GM18499 (cell line): ENCODE results near the gene POMT1.
"Not testable (repeated sequence)": the region's sequence is repeated elsewhere in the genome, so short reads cannot be mapped to it uniquely, and the experiment has no call there.

ENCODE experiments used
- ATAC-seq: cut with Tn5 transposase; IDR thresholded peaks from one replicate; pipeline ENCODE4 v1.9.1; 2021; ENCODE audit warnings: moderate number of reproducible peaks; ENCODE audit not compliant: insufficient read depth, unreplicated experiment

The POMT1 gene

DNA sequence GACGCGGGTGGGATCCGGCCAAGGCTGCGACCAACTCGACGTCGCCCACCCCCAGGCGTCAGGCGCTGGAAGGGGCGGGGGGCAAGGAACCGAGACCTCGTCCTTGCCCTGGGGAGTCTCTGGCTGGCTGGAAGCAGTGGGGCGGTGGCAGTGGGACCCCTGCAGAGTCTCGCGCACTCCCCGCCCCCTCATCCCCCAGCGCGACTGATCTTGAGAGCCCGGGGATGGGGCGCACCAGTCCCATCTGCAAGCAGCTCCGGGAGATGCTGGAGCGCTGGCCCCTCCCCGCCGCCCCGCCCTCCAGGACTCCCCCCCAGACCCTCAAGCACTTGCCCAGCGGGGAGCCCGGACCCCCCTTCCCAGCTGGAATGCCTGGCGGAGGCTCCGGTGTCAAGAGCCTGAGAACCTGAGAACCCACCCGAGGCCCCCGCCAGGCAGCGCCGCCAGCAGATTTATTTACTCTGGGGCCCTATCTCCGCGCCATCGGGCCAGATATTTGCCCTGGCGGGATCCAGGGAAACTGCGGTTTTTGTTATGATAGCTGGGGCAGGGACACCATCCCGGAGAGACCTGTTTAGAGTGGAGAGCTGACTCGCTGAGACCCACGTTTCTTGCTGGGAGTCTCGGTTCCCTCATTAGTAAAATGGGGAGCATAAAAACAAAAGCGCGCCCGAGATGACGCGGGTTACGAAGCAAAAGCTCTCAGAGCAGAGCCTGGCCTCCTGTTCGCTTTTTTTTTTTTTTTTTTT, 43.8 kb downstream of the POMT1 start:
- no peak for ATAC-seq

DNA sequence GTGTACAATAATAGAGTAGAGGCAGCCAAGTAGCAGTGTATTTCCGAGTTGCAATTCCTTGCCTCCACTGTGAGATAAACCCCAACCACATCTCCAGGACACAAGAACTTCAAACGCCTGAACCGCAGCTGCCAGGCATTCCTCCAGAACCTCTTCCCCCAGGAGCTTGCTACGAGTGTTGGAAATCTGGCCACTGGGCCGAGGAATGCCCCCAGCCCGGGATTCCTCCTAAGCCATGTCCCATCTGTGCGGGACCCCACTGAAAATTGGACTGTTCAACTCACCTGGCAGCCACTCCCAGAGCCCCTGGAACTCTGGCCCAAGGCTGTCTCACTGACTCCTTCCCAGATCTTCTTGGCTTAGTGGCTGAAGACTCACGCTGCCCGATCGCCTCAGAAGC, 46.5 kb downstream of the POMT1 start:
- ATAC-seq = not testable (repeated sequence)

DNA sequence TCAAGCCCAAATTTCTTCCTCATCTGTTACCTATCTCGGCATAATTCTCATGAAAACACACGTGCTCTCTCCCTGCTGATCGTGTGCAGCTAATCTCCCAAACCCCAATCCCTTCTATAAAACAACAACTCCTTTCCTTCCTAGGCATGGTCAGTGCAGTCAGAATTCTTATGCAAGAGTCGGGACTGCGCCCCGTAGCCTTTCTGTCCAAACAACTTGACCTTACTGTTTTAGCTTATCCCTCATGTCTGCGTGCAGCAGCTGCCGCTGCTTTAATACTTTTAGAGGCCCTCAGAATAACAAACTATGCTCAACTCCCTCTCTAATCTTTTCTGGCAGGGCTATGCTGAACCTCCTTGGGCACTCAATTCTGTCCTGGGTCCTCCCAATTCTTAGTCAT, 47.7 kb downstream of the POMT1 start:
- not testable (repeated sequence) for ATAC-seq

DNA sequence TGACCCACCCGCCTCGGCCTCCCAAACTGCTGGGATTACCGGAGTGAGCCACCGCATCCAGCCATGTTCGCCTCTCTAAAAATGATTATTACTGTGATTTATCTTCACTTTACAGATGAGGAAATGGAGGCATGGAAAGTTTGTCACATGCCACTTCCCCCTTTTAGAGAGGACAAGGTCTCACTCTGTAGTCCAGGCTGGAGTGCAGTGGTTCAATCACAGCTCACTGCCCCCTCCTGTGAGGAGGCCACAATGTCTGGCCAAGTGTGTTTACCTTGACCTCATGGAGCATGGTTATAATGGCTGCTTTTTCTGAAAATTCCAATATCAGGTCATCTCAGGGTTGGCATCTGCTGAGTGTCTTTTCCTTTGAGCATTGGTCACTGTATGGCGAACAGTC, 49.3 kb downstream of the POMT1 start:
- ATAC-seq = no peak

DNA sequence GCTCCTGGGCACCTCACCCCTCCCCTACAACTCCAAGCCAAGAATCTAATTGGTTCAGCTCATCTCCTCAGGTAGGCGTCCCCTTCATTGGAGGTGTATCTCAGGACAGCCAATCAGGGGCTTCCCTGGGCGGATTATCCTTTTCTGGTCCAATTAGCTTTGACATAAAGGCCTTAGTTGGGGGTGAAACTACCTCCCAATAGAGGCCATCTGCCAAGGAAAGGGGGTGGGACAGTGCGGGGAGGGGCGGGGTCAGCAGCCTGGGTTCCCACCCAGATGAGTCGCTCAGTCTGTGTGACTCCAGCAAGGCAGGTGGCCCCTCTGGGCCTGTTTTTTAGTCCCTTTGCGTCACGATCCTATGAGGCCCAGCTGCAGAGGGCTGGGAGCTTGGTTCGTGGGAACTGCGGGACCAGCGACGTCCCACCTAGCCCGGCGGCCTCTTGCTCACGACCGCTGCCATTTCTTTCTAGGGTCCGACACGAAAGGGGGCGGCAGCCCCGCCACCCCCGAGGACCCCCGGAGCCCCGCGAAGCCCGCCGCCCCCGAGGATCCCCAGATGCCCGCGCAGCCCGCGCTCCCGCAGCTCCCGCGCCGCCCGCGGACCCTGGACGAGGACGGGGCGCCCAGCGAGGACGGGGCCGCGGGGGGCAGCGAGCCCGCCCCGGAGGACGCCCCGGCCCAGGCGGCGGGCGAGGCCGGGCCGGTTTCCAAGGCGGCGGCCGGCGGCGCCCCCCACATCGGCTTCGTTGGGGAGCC, 51.5 kb downstream of the POMT1 start:
- ATAC-seq = no peak

DNA sequence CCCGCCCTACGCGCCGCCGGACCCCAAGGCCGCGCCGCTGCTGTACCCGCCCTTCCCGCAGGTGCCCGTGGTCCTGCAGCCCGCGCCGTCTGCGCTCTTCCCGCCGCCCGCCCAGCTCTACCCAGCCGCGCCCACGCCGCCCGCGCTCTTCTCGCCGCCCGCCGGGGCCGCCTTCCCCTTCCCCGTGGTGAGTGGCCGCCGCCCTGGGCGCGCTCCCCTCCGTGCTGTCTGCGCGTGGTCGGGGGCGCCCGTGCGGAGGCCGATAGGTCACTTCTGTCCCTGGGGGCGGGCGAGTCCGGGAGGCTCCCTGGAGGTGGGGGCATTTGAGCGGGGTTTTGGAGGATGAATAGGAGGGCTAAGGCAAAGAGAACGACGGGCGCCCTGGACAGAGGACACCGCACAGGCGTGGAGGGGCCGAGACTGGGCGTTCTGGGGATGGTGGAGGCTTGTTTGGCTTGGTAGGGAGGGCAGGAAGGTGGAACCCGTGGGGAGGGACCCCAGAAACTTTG, 52.2 kb downstream of the POMT1 start:
- no peak for ATAC-seq

DNA sequence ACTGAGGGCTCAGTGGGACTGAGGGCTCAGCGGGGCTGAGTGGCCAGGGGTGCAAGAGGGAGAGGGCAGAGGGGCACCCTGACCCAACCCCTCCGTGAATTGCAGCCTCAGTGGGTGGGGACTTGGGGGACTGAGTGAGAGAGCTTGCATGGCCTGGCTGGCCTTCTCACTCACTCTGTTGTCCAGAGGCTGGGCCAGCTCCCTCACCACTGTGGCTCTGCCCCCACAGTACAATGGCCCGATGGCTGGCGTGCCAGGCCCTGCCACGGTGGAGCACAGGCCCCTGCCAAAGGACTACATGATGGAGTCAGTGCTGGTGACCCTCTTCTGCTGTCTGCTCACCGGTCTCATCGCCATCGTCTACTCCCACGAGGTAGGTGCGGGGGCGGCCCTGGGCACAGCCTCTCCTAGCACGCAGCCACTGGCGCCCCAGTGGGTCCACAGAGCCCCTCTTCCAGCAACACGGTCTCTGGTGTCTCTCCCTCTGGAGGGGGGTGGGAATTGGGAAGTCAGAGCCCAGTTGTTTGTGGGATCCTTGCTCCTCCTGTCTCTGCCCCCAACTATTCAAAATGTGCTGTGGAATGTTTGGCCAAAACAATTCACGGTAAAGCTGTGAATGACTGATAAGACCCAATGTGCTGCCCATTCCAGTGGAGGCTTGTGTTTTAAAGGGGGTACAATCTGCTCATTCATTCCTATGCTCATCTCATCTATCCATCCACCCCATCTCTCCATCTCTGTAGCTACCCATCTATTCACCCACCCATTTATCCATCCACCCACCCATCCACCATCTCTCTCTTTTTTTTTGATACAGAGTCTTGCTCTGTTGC, 53.3 kb downstream of the POMT1 start:
- no peak for ATAC-seq

DNA sequence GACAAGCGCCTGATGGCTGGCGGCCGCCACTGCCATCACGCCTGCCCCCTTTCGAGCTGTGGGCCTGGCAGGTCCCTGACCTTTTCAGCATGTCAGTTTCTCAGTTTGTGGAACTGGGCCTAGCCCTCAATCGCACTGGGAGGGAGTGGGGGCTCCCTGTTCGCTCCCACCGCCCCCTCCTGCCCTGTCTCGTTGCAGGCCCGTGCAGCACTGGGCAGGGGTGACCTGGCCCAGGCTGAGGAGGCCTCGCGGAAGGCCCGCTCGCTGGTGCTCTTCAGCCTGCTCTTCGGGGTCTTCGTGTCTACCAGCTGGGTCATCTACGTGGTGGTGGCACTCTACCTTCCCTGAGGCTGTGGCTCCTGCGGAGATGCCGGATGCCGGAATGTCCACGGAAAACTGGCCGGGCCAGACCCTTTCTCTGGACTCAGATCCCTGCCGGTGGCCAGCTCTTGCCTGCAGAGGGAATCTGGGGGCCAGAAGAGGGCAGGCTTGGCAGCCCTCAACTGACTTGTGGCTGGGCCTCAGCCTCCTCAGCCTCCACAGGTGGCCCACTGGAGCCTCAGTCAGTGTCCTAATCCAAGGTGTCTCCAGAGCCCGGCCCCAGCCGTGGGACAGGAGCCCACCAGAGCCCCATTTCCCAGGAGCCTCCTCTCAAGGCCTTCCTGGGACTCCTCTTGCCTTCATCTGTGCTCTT, 55.3 kb downstream of the POMT1 start:
- ATAC-seq = no peak

DNA sequence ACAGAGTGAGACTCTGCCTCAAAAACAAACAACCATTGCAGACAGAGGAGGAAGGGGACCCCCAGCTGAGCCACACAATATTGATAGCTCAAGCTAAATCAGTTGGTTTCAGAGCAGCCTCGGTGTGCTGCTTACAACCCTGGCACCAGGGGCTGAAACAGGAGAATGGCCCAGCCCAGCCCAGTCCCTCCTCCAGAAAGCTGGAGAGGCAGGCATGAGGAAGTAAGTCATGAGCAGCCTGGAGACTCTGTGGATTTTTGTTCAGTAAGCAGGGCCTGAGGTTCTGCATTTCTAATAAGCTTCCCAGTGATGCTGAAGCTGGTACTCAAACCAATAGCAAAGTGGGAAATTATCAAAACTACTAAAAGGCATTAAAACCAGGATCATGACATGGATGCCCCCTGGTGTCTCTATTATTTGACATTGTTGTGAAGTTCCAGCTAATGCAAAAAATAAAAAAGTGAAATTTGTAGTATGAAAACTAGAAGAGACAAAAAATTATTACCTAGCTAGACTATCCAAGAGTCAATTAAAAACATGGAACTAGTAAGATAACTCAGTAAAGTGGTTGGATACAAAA, 56.8 kb downstream of the POMT1 start:
- no peak for ATAC-seq

DNA sequence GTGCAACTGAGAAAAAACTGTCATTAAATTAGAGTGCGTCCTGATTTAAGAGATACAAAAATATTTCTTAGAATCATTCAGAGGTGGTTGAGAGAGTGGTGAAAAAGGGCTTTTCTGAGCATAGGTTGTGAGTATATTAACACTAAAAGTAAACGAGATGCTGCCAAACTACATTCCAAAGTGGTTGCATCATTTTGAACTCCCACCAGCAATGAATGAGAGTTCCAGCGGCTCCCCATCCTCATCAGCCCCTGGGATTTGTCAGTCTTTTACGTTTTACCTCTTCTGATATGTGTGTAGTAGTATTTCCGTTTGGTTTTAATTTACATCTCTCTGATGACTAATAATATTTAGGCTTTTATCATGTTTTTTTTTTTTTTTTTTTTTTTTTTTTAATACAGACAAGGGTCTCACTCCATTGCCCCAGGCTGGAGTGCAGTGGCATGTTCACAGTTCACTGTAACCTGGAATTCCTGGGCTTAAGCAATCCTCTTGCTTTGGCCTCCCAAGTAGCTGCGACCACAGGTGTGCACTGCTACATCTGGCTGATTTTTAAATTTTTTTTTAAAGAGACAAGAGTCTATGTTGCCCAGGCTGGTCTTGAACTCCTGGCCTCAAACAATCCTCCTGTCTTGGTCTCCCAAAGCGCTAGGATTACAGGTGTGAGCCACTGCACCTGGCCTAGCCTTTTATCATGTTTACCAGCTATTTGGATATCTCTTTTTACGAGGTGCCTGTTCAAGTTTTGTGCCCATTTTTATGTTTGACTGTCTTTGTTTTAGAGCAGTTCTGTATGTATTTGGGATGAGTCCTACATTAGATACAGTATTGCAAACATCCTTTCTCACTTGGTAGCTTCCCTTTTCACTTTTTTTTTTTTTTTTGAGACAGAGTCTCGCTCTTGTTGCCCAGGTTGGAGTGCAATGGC, 59.6 kb downstream of the POMT1 start:
- no peak for ATAC-seq

DNA sequence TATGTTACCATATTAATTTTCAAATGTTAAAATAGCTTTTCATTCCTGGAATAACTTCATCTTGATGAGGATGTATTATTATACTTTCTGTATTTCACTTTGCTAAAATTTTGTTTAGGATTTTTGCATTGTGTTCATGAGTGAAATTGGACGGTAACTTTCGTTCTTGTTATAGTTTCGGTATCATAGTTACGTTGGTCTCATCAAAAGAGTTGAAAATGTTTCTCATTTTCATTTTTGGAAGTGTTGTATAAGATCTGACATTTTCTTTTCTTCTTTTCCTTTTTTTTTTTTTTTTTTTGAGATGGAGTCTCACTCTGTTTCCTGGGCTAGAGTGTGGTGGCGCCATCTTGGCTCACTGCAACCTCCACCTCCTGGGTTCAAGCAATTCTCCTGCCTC, 62.7 kb downstream of the POMT1 start:
- ATAC-seq = no peak

DNA sequence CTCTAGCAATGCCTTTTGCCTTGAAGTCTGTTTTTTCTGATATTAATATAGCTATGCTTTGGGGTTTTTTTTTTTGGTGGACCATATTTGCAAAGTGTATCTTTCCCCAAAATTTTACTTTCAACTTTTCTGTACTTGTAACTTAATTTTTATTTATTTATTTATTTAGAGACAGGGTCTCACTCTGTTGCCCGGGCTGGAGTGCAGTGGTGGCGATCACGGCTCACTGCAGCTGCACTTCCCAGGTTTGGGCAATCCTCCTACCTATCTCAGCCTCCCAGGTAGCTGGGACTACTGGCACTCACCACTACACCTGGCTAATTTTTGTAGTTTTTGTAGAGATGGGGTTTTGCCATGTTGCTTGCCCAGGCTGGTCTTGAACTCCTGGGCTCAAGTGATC, 63.4 kb downstream of the POMT1 start:
- ATAC-seq = no peak

DNA sequence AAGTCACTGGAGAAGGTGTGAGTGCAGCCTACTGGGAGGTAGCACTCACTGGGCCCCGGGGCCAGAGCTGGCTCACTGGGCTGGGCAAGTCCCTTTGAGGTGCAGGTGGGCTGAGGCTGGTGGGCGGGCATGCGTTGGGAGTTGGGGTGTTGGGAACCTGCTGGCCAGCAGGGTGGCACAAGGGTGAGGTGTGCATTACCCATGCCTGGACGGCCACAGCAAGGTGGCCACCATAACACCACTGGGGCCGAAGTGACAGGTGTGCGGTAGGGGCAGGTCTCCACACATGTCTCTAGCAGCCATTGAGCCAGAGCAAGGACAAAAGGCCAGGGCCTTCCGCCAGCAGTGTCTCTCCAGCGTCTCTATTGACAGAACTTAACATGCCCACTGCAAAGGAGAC, 65.2 kb downstream of the POMT1 start:
- ATAC-seq = no peak
